Measurements from ENCODE around the gene KLHL10.

KLHL10 gene

DNA sequence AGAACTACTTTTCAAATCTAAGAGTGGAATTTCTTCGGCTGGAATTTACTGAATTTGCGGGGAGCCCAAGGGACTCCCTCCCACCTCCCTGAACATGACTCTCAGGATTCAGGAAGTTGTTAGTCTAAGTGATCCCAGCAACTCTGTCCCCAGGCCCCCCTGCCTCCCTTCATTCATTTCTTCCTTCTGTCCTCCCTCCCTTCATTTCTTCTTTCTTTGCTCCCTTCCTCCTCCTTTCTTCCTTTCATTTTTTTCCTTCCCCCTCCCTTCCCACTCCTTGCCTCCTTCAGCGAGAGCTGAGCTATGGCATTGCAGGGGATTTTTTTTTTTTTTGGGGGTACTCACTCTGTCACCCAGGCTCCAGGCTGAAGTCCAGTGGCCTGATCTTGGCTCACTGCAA is 40.2 kb upstream of the KLHL10 start:
- DNase-seq: no peak
- H3K4me3 ChIP-seq (ENCODE audit: low read depth, low read length): no peak overlapping the region
- H3K27me3 ChIP-seq (ENCODE audit: insufficient read depth, low read depth, severe bottlenecking): no peaks in the 10 kb centered on the region
- H3K36me3 ChIP-seq: peaks cover 7% of the 10 kb centered on the region
- TF ChIP-seq, protein P1, sequence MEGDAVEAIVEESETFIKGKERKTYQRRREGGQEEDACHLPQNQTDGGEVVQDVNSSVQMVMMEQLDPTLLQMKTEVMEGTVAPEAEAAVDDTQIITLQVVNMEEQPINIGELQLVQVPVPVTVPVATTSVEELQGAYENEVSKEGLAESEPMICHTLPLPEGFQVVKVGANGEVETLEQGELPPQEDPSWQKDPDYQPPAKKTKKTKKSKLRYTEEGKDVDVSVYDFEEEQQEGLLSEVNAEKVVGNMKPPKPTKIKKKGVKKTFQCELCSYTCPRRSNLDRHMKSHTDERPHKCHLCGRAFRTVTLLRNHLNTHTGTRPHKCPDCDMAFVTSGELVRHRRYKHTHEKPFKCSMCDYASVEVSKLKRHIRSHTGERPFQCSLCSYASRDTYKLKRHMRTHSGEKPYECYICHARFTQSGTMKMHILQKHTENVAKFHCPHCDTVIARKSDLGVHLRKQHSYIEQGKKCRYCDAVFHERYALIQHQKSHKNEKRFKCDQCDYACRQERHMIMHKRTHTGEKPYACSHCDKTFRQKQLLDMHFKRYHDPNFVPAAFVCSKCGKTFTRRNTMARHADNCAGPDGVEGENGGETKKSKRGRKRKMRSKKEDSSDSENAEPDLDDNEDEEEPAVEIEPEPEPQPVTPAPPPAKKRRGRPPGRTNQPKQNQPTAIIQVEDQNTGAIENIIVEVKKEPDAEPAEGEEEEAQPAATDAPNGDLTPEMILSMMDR (IDR thresholded peaks at IDR 0.05; ENCODE audit: low read depth, low read length): no peak
- no peak overlapping the region for H3K27ac ChIP-seq
- no peaks in the 10 kb centered on the region for H3K9me3 ChIP-seq (ENCODE audit: severe bottlenecking)

DNA sequence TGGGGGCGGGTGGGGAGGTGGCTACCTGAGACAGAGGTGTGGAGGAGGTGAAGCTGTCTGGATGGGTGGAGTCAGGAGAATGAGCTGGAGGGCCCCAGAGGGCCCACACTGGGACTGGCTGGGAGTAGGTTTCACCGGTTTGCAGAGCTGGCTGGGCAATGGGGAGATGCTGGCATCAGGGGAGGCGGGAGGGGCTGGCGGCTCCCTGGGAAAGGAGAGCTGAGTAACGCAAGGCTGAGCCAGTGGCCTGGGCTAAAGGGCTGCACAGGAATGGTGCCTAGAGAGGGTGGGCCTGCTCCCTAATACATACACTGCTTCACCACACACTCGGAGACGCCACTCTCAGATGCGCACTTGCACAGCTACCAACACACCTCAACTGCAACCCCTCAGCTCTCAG is 38.3 kb upstream of the KLHL10 start:
- H3K27ac ChIP-seq: no peak overlapping the region
- H3K36me3 ChIP-seq: peaks cover 13% of the 10 kb centered on the region
- DNase-seq: no peak
- TF ChIP-seq, protein P1 (IDR thresholded peaks at IDR 0.05; ENCODE audit: low read depth, low read length): no peak
- H3K27me3 ChIP-seq (ENCODE audit: insufficient read depth, low read depth, severe bottlenecking): no peaks in the 10 kb centered on the region
- no peaks in the 10 kb centered on the region for H3K9me3 ChIP-seq (ENCODE audit: severe bottlenecking)
- H3K4me3 ChIP-seq (ENCODE audit: low read depth, low read length): no peak overlapping the region

DNA sequence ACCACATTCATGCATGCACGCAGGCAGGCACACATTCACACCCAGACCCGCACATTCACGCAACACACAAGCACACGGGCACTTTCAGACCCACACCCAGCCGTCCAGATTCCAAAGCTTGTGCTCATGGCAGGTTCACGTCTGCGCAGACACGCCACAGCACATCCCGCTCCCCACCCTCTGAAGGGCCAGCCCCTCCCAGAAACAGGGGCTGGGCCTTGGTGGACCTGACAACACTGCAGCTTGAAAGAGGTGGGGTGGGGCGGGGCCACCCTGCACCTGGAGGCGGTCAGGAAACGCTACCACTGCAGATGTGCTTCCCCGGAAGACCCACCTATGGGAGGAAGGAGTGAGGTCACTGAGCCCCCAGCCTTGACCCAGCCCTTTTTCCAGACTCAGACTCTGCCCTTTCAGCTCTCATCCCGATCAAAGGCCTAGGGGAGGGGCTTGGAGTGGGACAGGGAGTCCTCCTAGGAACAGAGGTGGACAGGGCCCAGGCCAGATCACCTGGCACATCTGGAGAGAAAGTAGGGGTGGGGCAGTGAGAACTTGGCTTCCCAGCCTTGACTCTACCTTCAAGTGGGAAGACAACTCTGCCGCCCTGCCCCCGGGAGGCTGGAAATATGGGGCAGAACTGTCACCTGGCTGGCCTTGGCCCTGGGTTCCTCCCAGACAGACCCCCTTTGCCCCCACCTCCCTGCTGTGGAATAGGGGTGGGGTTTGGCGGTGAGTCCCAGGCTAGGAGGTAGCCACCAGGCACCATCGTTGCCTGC is 36.8 kb upstream of the KLHL10 start:
- H3K27ac ChIP-seq: no peak overlapping the region
- H3K27me3 ChIP-seq (ENCODE audit: insufficient read depth, low read depth, severe bottlenecking): no peaks in the 10 kb centered on the region
- TF ChIP-seq, protein P1 (IDR thresholded peaks at IDR 0.05; ENCODE audit: low read depth, low read length): no peak
- no peak for DNase-seq
- H3K36me3 ChIP-seq: peaks cover 26% of the 10 kb centered on the region
- no peak overlapping the region for H3K4me3 ChIP-seq (ENCODE audit: low read depth, low read length)
- H3K9me3 ChIP-seq (ENCODE audit: severe bottlenecking): no peaks in the 10 kb centered on the region

DNA sequence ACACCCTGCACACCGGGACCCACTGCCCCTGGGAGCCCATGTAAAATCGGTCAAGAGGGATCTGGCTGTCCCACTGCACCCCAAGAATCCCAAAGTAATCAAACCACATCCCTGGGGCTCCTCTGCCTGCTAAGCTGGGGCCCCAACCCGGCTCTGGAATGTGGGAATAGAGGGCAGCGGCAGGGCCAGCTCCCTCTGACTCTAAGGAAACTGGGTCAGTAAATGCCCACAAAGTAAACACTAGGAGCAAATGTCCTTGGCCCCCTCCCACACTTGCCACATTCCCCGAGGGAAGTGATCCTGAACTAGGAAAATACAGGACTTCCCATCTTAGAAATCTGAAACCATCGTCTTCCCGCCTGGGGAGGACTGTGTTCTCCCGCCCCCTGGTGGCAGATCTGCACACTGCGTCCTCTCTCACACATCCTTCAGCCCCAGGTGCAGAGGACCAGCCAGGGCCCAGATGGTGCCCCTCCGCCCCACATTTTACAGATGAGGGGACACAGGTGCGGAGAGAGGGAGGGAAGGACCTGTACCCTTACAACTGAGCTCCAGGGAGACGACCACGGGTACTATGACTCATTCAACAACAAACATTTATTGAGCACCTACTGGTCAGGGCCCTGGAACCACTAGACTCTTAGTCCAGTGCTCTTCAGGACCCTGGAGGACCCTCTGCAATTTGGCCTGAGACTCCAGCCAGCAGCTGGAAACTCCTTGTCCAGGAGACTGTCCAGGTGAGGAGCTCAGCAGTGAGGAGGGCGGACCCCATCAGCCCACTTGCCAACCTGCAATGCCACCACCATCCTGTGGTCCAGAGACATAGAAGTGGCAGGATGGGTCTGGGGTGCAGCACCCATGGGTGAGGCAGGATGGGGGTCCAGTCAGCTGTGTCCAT is 36.0 kb upstream of the KLHL10 start:
- Histone ChIP-seq H3K4me3 (ENCODE audit: low read depth, low read length) (no peak overlapping the region), H3K9me3 (ENCODE audit: severe bottlenecking) (no peaks in the 10 kb centered on the region), H3K27me3 (ENCODE audit: insufficient read depth, low read depth, severe bottlenecking) (no peaks in the 10 kb centered on the region), H3K27ac (no peak overlapping the region), H3K36me3 (peaks cover 34% of the 10 kb centered on the region)
- peak; percentile 89 for DNase-seq
- TF ChIP-seq, protein P1 (IDR thresholded peaks at IDR 0.05; ENCODE audit: low read depth, low read length): peak; percentile 98

DNA sequence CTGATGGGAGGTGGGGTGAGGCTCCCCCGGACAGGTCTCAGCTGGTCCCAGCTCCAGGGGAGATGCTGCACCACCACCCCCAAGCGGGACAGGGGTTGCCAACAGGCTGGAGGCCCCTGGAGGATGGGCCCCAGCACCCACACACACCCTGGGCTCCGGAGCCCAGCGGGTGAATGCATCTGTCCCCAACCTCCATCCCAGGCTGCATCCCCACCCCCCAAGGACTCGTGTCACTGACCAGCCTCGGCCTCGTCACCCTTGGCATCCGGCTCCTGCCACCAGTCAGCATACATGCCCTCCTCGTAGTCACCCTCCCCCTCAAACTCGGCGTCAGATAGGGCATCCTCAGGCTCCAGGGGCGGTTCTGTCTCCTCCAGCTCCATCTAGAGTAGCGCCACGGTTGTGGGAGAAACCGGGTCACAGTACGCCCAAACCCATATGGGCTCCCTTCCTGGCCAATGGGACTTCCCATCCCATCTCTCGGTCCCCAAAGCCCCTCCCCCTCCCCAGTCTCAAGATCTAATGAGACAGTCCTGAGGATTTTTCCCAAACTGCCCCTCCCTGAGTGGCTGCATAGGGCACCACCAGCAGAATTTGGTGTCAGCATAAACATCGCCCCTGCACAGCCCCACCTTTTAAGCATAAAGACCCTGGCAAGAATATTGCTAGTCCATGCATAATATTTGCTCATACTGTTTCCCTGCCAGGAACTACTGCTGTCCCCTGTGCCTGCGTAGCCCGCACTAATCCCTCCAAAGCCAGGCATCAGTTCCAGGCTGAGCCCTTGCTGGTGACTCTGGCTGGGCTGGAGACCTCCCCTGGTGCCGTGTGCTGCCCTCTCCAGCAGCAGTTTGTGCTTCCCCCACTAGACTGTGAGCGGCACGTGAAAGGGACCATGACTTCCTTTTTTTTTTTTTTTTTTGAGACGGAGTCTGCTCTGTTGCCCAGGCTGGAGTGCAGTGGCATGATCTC is 34.3 kb upstream of the KLHL10 start:
- Histone ChIP-seq H3K27ac (peak overlapping the region; percentile 7; the same call in 1 of the 2 replicates), H3K4me3 (ENCODE audit: low read depth, low read length) (no peak overlapping the region)
- TF ChIP-seq, protein P1 (IDR thresholded peaks at IDR 0.05; ENCODE audit: low read depth, low read length): 0 out of 2 replicates have a peak, but pooled peaks have one; percentile 5

More for the DNA sequence above, 34.3 kb upstream of the KLHL10 start:
- Histone ChIP-seq H3K9me3 (ENCODE audit: severe bottlenecking) (no peaks in the 10 kb centered on the region), H3K27me3 (ENCODE audit: insufficient read depth, low read depth, severe bottlenecking) (no peaks in the 10 kb centered on the region), H3K36me3 (peaks cover 48% of the 10 kb centered on the region)
- DNase-seq: peak; percentile 88
